Adrenal gland (tissue), 5 donors: ENCODE results near the gene USP25.

Experiments used
- CTCF ChIP-seq, 6 experiments: fragments of 450-650 bp in 4 of 6; fragments of 200-600 bp in 2 of 6; sonication (generic) in 1 of 6; IDR thresholded peaks; 1 replicate in 5 of 6; 2 replicates in 1 of 6; pipeline versions ENCODE4 v1.5.1 to v1.8.0; 2016 to 2021; ENCODE audit warnings: antibody characterized with exemption in 6 of 6, mild to moderate bottlenecking in 2 of 6, moderate library complexity in 1 of 6
- POLR2A ChIP-seq, 2 donors: fragments of 450-650 bp; IDR thresholded peaks; one replicate each; pipeline ENCODE4 v1.6.1; 2017; ENCODE audit warnings: antibody characterized with exemption in 2 of 2, mild to moderate bottlenecking in 2 of 2, moderate library complexity in 1 of 2
- donor health status: DM: no; HTN: no; CAD: no.

GRCh38 chr21:15703932-15704331 lies 25.9 kb upstream of the USP25 start:
- TF ChIP-seq CTCF (IDR thresholded peaks at IDR 0.05) (no peak), POLR2A (IDR thresholded peaks at IDR 0.05) (no peak)
